HG03432 (cell line): ENCODE results near the gene MBTPS1.

Experiments used
- ATAC-seq: cut with Tn5 transposase; IDR thresholded peaks from one replicate; pipeline ENCODE4 v1.9.1; 2021; ENCODE audit warnings: mild to moderate bottlenecking, moderate library complexity; ENCODE audit not compliant: unreplicated experiment

The MBTPS1 gene

GRCh38 chr16:84055801-84056634, 60.7 kb downstream of the MBTPS1 start:
- ATAC-seq, result no peak

DNA sequence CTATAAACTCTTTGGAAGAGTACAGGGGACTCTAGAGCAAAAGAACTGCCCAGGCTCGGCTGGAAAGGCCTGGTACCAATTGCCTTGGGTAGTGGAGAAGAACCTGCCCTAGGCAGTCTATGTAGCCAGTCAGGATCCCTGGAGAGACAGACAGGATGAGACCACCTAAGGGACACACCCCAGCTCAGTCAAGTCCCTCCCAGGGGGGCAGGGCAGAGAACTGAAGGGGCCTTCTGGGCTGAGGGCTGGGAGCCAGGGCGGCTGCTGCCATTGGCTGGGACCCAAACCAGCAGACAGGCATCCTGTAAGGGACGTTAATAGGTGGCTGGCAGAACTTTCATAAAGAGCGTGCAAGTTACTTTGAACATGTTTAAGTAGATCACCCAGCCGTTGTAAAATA, 61.4 kb downstream of the MBTPS1 start:
- ATAC-seq, result no peak

DNA sequence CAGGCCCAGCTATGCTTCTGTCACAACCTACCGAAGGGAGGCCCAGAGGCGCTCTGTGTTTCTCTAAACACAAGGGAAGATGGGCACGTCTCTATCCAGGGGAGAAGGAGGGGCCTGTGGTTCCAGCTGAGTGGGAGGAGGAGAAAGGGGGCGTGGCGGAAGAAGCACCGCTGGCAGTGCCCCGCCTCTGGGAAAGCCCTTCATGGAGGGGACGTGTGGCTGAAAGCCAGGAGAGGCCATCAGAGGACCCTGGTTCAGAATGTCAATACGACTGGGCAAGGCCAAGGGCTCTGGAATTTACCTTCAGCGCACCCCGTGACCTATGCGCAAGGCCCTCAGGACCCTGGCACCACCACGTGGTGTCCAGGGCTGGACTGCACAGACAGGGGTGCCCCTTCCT, 61.8 kb downstream of the MBTPS1 start:
- no peak for ATAC-seq

- ATAC-seq, result no peak
These were observed 62.5 kb downstream of the MBTPS1 start for GRCh38 chr16:84054271-84054670.

- ATAC-seq, result no peak
These were observed 63.5 kb downstream of the MBTPS1 start for GRCh38 chr16:84053237-84053636.

DNA sequence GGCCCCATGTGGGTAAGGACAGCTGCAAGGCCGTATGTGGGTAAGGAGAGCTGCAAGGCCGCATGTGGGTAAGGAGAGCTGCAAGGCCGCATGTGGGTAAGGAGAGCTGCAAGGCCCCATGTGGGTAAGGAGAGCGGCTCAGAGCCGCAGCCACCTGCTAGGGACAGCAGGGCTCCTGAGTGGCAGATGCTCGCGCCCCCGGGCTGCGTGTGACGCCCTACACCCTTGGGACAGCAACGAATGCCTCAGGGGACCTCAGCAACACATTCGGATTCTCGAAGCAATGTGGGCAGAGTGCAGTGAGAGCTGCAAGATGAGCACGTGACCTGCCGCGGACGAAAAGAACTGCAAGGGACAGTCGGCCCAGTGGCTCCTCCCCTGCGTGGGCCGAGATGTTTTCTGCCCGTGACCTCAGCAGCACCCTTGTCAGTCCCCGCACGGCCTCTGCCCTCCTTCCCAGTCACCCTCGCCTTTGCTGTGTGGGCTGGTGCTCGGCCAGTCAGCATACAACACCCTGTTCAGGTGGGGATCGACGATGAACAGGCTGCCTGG, 64.6 kb downstream of the MBTPS1 start:
- no peak for ATAC-seq

DNA sequence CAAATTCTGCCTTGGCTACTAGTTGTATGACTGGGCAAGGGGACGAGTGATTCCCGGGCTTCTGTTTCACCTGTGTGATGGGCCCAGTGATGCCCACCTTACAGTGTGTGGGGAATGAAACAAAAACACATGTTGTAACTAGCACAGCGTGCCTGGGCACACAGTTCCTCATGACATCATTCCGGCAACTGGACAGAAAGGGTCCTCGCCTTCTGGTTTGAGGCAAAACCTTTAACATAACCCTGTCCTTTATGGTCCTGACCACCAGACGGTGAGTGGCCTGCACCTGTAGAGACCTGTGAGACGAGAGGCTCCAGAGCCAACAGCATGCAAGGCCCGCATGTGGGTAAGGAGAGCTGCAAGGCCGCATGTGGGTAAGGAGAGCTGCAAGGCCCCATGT, 66.4 kb downstream of the MBTPS1 start:
- no peak for ATAC-seq

DNA sequence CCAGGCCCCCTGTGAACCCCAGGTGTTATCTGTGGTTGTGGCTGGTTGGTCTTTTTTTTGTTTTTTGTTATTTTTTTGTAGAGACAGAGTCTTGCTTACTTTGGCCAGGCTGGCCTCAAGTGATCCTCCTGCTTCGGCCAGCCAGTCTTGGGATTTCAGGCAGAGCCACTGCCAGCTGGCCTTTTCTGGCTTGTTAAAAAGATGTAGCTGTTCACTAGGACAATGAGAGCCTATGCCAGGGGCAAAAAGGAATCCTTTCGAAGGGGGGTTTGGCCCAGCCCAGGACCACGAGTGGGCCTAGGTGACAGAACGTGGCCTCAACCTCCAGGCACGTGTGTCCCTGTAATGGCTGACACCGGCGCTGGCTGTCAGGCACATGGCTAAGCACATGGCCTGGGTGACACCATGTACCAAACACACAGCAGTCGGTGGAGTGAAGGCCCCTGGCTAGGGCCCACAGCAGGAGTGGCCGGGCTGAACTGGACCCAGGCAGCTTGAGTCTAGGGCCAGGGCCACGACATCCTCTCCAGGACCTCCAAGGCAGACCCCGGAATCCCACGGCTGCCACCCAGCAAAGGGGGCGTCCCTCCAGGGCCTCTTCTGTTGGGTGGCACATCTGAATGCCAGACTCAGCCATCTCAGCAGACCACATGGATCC, 67.2 kb downstream of the MBTPS1 start:
- ATAC-seq, result no peak

- no peak for ATAC-seq
These were observed 67.9 kb downstream of the MBTPS1 start for GRCh38 chr16:84048871-84049270.

GRCh38 chr16:84048270-84048669, 68.5 kb downstream of the MBTPS1 start:
- ATAC-seq, result no peak

DNA sequence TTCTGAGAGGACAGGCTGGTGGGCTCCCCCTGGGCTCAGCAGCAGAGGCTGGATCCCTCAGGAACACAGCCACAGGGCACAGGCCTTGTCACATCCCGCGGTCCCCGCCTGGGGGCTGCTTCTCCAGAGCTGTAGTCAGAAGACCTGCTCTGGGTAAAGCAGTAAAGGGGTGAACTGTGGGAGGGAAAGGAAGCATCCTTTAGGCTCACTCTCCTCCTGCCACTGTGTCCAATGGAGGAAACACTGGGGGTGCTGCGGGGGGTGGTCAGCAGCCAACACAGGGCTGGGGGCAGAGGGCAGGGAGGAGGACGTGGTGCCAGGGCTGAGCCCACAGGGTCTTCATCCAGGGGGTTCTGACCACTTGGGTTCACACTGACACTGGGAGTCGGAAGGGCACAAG, 69.1 kb downstream of the MBTPS1 start:
- ATAC-seq, result no peak

GRCh38 chr16:84047206-84047605, 69.5 kb downstream of the MBTPS1 start:
- no peak for ATAC-seq

- ATAC-seq, result no peak
These were observed 70.8 kb downstream of the MBTPS1 start for GRCh38 chr16:84045818-84046470.

DNA sequence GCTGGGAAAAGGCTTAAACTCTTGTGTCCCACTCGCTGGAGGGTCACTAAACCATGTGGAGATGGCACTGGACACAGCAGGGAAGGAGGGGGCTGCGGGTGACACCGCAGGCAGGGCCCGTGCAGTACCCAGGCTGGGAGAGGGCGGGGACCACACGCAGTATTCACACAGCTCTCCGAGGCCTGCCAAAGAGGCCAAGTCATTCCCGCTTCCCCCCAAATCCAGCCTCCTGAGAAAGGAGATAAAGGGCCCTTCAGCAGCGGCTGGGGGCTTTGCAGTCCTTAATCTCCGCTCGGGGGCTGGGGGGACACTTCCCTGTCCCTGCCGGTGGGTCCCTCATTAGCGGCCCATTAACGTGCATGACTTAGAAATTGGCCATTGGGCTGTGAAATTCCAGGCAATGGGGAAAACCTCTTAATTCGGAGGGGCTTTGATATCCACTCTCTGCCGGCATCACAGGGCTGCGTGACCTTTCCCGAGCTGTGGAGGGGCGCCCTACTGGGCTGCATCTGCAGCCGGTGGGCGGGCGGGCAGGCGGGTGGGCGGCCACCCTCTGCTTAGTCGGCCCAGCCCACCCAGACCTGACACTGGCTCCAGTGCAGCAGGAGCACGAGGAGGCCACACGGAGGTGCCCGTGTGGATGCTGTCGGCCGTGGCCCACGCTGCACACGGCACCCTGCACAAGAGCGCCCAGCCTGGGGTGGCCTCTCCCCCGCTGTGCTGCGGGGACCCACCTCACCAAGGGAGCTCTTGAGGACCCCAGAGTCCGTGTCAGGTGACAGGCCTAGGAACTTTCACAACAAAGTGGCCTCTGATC, 71.5 kb downstream of the MBTPS1 start:
- no peak for ATAC-seq

- no peak for ATAC-seq
These were observed 72.6 kb downstream of the MBTPS1 start for GRCh38 chr16:84044118-84044488.

DNA sequence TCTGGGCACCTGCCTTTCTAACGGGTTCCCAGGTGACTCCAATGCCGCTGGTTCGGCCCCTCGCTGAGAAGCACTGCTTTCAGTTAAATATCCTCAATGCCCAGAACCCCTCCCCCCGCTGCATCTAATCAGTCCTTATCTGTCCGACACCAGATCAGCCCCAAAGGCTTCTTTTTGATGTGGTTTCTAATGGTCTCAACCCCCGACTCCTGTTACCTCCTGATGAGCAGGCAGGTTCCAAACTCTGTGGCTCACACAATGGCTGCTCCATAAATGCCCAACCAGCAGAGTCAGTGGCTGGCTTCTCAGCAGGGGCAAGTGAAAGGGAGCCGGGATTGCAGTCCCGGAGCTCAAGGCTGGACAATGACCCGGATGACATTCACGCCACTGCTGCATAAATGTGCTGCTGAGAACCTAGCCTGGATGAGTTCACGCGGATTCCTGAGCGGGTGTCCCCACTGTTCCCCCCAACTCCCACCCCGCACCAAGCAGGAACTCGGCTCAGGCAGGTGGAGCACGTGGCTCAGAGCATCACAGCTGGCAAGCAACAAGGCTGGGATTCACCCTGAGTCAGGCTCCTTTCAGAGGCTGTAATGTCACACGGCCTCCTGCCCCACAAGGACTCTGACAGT, 73.1 kb downstream of the MBTPS1 start:
- no peak for ATAC-seq

DNA sequence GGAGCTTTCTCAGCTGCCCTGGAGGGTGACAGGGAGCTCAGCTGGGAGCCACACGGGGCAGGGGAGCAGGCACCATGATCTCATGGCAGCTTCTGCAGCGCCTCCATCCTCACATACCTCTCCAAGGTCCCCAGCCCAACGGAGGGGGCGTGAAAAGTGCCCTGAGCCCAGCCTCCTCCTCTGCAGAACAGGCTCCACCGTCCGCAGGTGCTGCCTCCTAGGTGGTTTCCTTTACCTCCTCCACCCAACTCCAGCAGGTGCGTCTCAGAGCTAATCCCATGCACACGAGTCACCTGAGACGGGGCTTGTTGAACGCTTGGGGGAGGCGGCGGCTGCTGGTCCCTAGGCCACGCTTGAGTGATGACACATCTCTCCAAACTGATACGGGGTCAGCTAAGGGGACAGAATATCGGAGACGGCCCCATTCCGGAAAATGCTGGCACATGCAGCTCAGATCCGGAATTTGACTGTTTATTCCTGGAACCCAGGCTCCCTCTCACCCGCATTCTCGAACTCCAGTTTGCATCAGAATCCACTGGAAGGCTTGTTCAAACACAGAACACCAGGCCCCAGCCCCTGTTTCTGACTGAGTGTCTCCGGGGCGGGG, 73.8 kb downstream of the MBTPS1 start:
- ATAC-seq, result no peak

GRCh38 chr16:84042308-84042878, 74.3 kb downstream of the MBTPS1 start, which contains the start of gene SLC38A8:
TSS of gene SLC38A8 (minus strand) at chr16:84042795. CDS start at chr16:84042157, 638 bp downstream.
- no peak for ATAC-seq

DNA sequence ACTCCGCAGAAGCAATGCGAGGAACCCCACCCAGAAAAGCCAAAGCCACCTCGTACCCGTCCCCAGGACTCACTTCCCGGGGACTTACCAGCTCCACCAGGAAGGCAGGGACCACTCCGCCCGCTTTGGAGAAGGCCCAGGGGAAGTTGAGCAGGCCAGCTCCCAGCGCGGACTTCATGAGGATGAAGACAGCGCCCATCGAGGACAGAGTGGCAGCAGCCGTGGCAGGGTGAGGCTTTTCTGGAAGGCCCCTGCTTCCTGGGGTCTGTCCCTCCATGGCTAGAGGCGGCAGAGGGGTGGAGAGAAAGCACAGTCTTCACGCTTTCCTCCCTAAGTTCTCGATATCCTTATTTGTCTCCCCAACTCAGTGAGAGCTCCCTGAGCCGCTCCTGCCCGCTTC, 74.9 kb downstream of the MBTPS1 start:
- ATAC-seq, result no peak
